AG08395 (cell line): Measurements from ENCODE around the gene OSBP2.

Source experiments
- DNase-seq: peaks from one replicate; pipeline ENCODE4 v3.0.0; 2012; ENCODE audit warnings: mixed read lengths, low spot score

The OSBP2 gene

GRCh38 chr22:30881361-30882183, 186.9 kb downstream of the OSBP2 start:
- DNase-seq: no peak

DNA sequence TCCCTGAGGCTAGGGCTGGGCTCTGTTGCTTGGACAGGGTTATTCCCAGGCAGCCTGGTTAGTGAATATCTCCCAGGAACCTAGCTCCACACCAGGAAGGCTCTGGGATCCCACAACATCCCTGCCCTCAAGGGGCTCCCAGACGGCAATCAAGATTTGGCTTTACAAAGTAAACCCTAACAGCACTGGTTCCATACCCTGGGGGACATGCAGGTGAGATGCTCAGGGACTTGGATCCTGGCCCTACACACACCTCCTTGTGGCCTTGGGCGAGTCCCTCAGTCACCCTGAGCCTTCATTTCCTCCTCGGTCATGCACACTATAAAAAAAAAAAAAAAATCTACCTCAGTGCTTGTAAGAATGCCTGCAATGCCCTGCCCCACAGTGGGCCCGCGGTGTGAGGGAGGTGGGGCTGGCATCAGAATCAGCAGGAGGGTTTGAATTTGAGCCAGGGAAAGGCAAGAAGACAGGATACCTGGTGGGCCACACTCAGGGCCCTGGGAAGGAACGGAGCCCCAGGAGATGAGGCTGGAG, 187.6 kb downstream of the OSBP2 start:
- no peak for DNase-seq

DNA sequence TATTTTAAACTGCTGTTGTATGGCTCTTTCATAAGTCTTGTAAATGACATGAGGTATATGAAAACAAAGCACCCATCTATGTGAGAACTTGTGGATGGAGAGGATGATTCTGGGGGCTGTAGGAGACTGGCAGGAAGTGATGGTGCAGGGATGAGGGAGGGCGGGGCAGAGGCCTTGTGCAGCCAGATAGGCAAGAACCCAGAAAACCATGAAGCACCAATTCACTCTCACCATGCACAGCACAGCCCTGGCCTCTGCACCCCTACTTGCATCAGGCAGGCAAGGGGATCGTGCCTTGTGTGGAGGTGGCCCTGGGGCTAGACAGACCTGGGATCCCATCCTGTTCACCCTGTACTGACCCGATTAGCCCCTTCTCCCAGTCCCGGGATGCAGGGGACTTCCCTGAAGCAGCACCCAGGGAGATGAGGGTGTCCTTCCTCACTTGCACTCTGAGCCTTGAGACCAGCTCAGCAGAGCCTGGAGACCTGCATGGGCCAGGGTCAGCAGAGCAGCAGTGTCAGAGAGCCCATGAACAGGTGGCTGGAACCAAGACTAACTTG, 188.4 kb downstream of the OSBP2 start:
- DNase-seq: no peak

GRCh38 chr22:30883586-30884145, 189.0 kb downstream of the OSBP2 start:
- no peak for DNase-seq

DNA sequence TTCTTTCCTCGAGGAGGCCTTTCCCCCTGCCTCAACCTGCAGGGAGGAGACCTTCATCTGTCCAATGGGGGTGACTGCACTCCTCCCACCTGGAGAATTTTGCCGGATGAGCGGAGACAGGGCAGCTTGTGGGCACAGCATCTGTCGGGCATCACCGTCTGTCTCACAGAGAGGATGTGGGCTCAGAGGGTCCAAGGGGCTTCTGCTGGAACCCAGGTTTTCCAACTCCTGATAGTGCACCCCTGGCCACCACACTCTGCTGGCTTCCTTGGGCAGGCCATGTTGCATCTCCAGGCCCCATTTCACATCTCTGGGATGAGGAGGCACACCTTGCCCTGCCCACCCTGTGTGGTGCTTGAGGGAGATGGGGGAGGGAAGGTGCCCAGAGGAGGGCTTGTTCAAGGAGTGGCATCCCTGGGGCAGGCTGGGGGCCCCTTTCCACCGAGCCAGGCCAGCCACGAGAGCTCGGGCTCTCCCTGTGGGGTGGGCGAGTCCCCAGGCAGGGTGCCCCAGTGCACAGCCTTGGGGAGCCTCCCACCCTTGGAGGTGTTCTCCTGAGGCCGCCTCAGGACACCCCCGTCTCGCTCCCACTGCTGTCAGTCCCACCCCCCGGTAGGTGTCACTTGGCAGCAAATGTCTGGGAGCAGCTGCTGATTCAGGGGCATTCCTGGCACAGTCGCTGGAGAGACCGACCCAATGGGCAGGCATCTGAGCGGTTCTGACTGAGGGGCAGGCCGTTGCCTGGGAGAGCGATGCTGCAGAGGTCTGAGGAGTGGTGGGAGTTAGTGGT, 189.7 kb downstream of the OSBP2 start:
- DNase-seq: no peak

DNA sequence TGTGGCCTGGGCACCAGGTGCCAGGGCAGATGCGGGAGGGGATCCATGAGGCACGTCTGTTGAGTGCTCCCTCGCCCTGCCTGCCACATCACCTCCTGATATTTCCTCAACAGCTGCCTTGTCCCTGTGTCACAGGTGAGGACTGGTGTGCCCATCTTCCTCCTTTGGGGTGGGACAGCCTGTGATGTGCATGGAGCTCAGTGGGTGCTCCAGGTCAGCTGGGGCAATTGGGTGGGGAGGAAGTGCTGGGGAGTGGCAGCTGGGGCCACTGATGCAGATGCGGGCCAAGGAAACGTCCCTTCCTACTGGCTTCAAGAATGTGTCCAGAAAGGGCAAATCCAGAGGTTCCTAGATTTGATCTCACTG, 190.3 kb downstream of the OSBP2 start:
- no peak for DNase-seq

DNA sequence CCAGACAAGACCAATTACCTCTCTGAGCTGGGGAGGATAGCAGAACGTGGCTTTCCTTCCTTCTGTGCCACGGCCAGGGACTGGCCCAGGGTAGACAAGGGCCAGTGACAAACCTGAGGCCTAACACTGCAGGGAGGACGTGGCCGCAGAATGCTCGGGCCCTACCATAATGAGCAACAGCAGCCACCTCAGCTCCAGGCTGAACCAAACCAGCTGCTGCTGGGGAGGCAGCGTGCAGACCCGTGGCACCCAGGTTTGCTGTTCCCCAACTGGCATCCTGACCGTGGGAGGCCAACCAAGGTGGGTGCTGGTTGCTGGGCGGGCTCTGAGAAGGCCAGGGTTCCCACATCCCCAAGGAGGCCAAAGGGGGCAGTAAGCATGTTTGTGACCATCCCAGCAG, 190.9 kb downstream of the OSBP2 start:
- DNase-seq: no peak

DNA sequence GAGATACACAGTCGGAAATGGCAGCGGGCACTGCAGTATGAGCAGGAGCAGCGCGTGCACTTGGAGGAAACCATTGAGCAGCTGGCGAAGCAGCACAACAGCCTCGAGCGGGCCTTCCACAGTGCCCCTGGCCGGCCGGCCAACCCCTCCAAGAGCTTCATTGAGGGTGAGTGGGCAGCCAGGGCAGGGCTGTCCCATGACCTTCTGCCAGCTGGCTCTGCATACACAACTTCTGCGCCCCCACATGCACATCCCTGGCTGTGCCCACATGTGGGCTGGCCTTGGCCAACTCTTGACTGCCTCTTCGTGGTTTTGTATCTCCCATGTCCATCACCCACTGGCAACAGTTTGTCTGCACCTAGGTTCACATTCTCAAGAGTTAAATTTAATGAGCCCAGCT, 192.8 kb downstream of the OSBP2 start:
- no peak for DNase-seq

DNA sequence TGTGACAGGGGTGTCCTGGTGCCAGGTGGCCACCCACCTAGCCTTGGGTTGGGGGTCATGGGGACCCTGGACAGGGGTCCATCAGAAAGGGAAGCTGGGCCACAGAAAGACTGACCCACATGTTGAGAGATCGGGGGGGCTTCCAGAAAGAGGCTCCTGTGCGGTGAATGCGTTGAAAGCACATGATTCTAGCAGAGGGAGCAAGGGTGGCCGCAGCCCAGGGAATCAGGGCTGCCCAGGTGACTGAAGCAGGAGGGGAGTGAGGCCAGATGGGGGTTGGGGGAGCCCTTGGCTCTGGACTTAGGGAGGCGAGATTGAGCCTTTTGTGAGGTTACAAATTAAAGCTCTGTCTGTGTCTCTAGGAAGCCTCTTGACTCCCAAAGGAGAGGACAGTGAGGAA, 193.2 kb downstream of the OSBP2 start:
- no peak for DNase-seq

DNA sequence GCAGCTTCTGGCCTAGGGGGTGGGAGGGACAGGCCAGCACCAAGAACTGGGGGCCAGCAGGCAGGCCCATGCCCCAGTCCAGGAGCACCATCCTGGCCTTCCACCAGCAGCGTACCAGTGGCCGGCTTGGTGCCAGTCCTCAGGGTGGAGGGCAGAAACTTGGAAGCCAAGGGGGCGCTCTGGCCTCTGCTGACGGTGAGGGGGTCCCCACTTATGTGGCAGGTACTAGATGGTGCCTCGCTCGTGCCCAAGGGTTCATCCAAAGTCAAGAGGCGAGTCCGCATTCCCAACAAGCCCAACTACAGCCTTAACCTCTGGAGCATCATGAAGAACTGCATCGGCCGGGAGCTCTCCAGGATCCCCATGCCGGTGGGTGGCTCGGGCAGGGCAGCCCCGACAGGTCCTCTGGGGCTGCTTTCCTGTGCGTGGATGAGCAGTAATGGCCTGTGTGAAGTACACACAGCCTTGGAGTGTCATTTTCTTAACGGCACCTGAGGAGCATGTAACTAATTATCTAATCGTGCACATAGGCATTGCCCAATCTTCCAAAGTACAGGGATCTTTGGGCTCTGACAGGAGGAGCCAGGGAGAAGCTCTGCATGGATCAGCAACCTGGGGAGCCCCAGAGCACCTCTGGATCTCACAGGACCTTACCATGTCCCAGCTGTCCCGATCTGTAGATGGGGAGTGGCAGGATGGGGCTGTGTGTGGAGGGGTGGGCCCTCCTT, 194.8 kb downstream of the OSBP2 start:
- DNase-seq: no peak

DNA sequence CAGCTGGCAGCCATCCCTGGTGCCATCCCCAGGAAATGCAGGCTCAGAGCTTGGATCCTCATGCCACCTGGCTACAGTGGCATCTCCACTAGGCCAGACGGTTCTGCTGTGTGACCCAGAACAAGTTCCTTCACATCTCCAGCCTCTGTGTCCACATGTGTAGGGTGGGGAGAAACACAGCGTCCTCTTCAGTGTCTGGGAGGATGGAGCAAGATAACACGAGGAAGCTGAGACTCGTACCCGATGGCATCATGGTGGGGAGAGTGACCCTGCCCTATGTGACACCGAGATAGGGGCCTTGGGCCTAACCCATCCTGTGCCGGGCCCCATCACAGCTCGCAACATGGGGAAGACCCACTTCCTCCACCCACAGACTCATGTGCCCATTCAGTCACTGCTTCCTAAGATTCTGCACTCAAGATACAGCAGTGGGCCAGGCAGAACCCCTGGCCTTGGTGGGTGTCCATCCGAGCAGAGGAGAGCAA, 195.4 kb downstream of the OSBP2 start:
- DNase-seq: no peak

GRCh38 chr22:30890686-30891442, 196.2 kb downstream of the OSBP2 start:
- peak; percentile 60 for DNase-seq

- no peak for DNase-seq
These were observed 196.7 kb downstream of the OSBP2 start for GRCh38 chr22:30891443-30891755.

- no peak for DNase-seq
These were observed 197.1 kb downstream of the OSBP2 start for GRCh38 chr22:30891781-30892180.

DNA sequence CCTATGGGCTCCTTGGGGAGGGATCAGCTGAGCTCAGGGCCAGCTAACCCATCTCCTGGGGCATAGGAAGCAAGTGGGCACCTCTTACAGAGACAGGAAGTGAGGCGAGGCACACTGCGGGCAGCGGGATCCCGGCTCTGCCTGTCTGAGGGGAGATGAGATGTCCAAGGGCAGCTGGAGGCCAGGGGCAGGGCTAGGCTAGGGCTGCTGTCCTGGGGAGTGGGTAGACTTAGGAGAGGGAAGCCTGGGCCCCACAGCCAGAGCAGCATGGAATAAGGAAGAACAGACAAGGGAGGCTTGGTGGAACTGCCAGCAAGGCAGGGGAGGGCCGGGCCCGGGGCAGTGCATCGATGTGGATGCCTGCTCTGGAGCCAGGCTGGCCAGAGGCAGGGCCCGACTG, 197.6 kb downstream of the OSBP2 start:
- DNase-seq: no peak

DNA sequence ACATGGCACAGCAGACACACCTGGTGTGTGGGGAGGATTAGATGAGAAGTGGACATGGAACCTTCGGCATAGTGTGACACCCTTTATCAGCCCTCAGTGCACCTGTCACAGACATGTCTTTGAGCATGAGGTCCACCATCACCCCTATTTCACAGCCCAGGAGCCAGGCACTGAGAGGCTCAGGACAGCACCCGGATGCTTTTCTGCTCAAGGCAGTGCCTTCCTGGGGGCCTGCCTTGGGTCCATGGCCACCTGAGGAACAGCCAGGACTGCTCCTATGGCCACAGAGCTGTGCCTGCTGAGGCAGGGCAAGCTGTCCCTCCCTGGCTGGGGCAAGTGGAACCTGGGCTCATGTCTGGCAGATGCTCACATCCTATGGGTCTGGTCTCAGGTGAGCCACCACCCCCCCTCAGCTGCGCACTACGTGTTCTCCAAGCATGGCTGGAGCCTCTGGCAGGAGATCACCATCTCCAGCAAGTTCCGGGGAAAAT, 198.1 kb downstream of the OSBP2 start:
- no peak for DNase-seq

DNA sequence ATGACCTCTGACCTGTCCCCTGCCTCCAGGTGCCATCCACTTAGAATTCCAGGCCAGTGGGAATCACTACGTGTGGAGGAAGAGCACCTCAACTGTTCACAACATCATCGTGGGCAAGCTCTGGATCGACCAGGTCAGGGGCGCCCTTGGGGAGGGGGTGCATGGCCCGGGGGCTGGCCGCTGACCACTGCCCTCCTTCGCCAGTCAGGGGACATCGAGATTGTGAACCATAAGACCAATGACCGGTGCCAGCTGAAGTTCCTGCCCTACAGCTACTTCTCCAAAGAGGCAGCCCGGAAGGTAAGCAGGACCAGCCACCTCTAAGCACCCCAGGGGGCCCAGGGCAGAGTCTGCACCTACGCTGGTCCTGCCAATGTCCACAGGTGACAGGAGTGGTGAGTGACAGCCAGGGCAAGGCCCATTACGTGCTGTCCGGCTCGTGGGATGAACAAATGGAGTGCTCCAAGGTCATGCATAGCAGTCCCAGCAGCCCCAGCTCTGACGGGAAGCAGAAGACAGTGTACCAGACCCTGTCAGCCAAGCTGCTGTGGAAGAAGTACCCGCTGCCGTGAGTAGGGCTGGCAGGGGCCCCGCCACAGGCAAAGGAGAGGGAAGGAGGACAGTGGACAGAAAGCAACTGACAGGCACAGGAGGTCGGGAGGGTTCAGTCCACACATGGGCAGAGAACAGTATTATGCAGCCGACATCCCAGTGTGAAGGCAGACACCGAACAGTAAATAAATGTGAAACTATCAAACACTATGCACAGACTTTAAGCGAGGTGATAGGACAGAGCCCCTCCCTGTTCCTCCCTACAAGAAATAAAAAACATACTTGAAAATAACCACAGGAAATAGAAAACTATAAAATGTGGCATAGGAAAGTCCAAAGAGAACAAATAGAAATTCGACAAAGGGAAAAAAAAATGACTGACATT, 199.0 kb downstream of the OSBP2 start:
- DNase-seq: no peak

DNA sequence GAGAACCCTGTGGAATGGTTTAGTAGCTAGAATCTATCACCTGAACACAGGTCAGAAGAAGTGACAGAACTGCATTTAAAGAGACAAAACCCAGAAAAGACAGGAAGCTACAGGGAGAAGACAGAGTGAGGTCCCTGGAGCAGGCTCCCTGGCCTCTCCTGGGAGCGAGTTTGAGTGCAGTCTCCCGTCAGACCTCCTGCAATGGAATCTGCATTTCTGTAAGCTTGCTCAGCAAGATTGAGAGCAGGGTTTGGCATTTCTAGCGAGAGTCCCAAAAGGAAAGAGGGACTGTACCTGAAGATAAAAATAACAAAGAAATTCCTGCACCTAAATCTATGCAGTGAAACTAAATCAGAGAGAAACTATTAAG, 199.7 kb downstream of the OSBP2 start:
- no peak for DNase-seq

- DNase-seq: no peak
These were observed 208.1 kb downstream of the OSBP2 start for GRCh38 chr22:30902496-30903357.
